ENCODE data around the gene NKD2.
"Not testable (repeated sequence)": the region's sequence is repeated elsewhere in the genome, so short reads cannot be mapped to it uniquely, and the experiment has no call there.

NKD2 gene

GRCh38 chr5:997001-997474 lies 11.6 kb upstream of the NKD2 start:
- DNase-seq: peak; percentile 19
- in situ Hi-C loops (cut with HindIII; ENCODE audit: low pct_ligation_motif_present, low pct_unique_long_range_greater_than_20kb, low sequenced_read_pairs): no loop called here

- in situ Hi-C loops (cut with HindIII; ENCODE audit: low pct_ligation_motif_present, low pct_unique_long_range_greater_than_20kb, low sequenced_read_pairs): no loop called here
- no peak for DNase-seq
These were observed 10.9 kb upstream of the NKD2 start for GRCh38 chr5:997711-998110.

GRCh38 chr5:998246-999031 lies 10.2 kb upstream of the NKD2 start:
- no peak for DNase-seq
- in situ Hi-C loops (cut with HindIII; ENCODE audit: low pct_ligation_motif_present, low pct_unique_long_range_greater_than_20kb, low sequenced_read_pairs): no loop called here

GRCh38 chr5:999032-999501 lies 9.5 kb upstream of the NKD2 start:
- in situ Hi-C loops (cut with HindIII; ENCODE audit: low pct_ligation_motif_present, low pct_unique_long_range_greater_than_20kb, low sequenced_read_pairs): no loop called here
- no peak for DNase-seq

- no peak for DNase-seq
- in situ Hi-C loops (cut with HindIII; ENCODE audit: low pct_ligation_motif_present, low pct_unique_long_range_greater_than_20kb, low sequenced_read_pairs): no loop called here
These were observed 8.9 kb upstream of the NKD2 start for GRCh38 chr5:999724-1000123.

- no peak for DNase-seq
- in situ Hi-C loops (cut with HindIII; ENCODE audit: low pct_ligation_motif_present, low pct_unique_long_range_greater_than_20kb, low sequenced_read_pairs): no loop called here
These were observed 8.3 kb upstream of the NKD2 start for GRCh38 chr5:1000329-1000728.

GRCh38 chr5:1000831-1001230 lies 7.8 kb upstream of the NKD2 start:
- in situ Hi-C loops (cut with HindIII; ENCODE audit: low pct_ligation_motif_present, low pct_unique_long_range_greater_than_20kb, low sequenced_read_pairs); DNase-seq: not testable (repeated sequence)

- DNase-seq: no peak
- in situ Hi-C loops (cut with HindIII; ENCODE audit: low pct_ligation_motif_present, low pct_unique_long_range_greater_than_20kb, low sequenced_read_pairs): no loop called here
These were observed 7.0 kb upstream of the NKD2 start for GRCh38 chr5:1001406-1002270.

- no peak for DNase-seq
- in situ Hi-C loops (cut with HindIII; ENCODE audit: low pct_ligation_motif_present, low pct_unique_long_range_greater_than_20kb, low sequenced_read_pairs): no loop called here
These were observed 6.4 kb upstream of the NKD2 start for GRCh38 chr5:1002271-1002546.

GRCh38 chr5:1002836-1003235 lies 5.8 kb upstream of the NKD2 start:
- no peak for DNase-seq
- in situ Hi-C loops (cut with HindIII; ENCODE audit: low pct_ligation_motif_present, low pct_unique_long_range_greater_than_20kb, low sequenced_read_pairs): no loop called here

- in situ Hi-C loops (cut with HindIII; ENCODE audit: low pct_ligation_motif_present, low pct_unique_long_range_greater_than_20kb, low sequenced_read_pairs): no loop called here
These were observed 5.2 kb upstream of the NKD2 start for GRCh38 chr5:1003296-1003937.

GRCh38 chr5:1004461-1005248 lies 3.9 kb upstream of the NKD2 start:
- DNase-seq: peak; percentile 22
- in situ Hi-C loops (cut with HindIII; ENCODE audit: low pct_ligation_motif_present, low pct_unique_long_range_greater_than_20kb, low sequenced_read_pairs): no loop called here

More at GRCh38 chr5:1003296-1003937, 5.2 kb upstream of the NKD2 start:
- no peak for DNase-seq

- DNase-seq: no peak
- in situ Hi-C loops (cut with HindIII; ENCODE audit: low pct_ligation_motif_present, low pct_unique_long_range_greater_than_20kb, low sequenced_read_pairs): no loop called here
These were observed 3.3 kb upstream of the NKD2 start for GRCh38 chr5:1005249-1005851.

GRCh38 chr5:1005904-1006655 lies 2.5 kb upstream of the NKD2 start:
- in situ Hi-C loops (cut with HindIII; ENCODE audit: low pct_ligation_motif_present, low pct_unique_long_range_greater_than_20kb, low sequenced_read_pairs): no loop called here
- no peak for DNase-seq

- DNase-seq: no peak
- in situ Hi-C loops (cut with HindIII; ENCODE audit: low pct_ligation_motif_present, low pct_unique_long_range_greater_than_20kb, low sequenced_read_pairs): no loop called here
These were observed 1.9 kb upstream of the NKD2 start for GRCh38 chr5:1006656-1007071.

- in situ Hi-C loops (cut with HindIII; ENCODE audit: low pct_ligation_motif_present, low pct_unique_long_range_greater_than_20kb, low sequenced_read_pairs): no loop called here
- no peak for DNase-seq
These were observed 1.4 kb upstream of the NKD2 start for GRCh38 chr5:1007221-1007680.

GRCh38 chr5:1007681-1008450 lies 736 bp upstream of the NKD2 start:
- DNase-seq: no peak
- in situ Hi-C loops (cut with HindIII; ENCODE audit: low pct_ligation_motif_present, low pct_unique_long_range_greater_than_20kb, low sequenced_read_pairs): no loop called here
